Measurements from ENCODE around the gene XG.
"Not testable (repeated sequence)": the region's sequence is repeated elsewhere in the genome, so short reads cannot be mapped to it uniquely, and the experiment has no call there.

XG gene

GRCh38 chrX:2751874-2752300 lies at the start of gene XG:
XG (plus strand) TSS chrX:2752040; CDS start chrX:2752275, 235 bp downstream.
- in situ Hi-C loops (cut with HindIII; ENCODE audit: low pct_unique_long_range_greater_than_20kb, low sequenced_read_pairs): not testable (repeated sequence)
- DNase-seq (ENCODE audit: low read depth in 1 of 2, low spot score in 1 of 2): peak; percentile 25 to 91

GRCh38 chrX:2703991-2704369 lies 47.9 kb upstream of the XG start:
- TF ChIP-seq JUND (IDR thresholded peaks at IDR 0.05; ENCODE audit: low read depth): no peak
- no peak for DNase-seq (ENCODE audit: low read depth in 1 of 2, low spot score in 1 of 2)
- in situ Hi-C loops (cut with HindIII; ENCODE audit: low pct_unique_long_range_greater_than_20kb, low sequenced_read_pairs): no loop called here

- in situ Hi-C loops (cut with HindIII; ENCODE audit: low pct_unique_long_range_greater_than_20kb, low sequenced_read_pairs): no loop called here
- TF ChIP-seq JUND (IDR thresholded peaks at IDR 0.05; ENCODE audit: low read depth): no peak
- DNase-seq (ENCODE audit: low read depth in 1 of 2, low spot score in 1 of 2): no peak
These were observed 46.6 kb upstream of the XG start for GRCh38 chrX:2705046-2705832.

GRCh38 chrX:2707334-2707760 lies 44.5 kb upstream of the XG start:
- TF ChIP-seq JUND (IDR thresholded peaks at IDR 0.05; ENCODE audit: low read depth): no peak
- DNase-seq (ENCODE audit: low read depth in 1 of 2, low spot score in 1 of 2): peak in 1 of 2 experiments; percentile 47
- in situ Hi-C loops (cut with HindIII; ENCODE audit: low pct_unique_long_range_greater_than_20kb, low sequenced_read_pairs): no loop called here

GRCh38 chrX:2708021-2708420 lies 43.8 kb upstream of the XG start:
- in situ Hi-C loops (cut with HindIII; ENCODE audit: low pct_unique_long_range_greater_than_20kb, low sequenced_read_pairs): no loop called here
- TF ChIP-seq JUND (IDR thresholded peaks at IDR 0.05; ENCODE audit: low read depth): no peak
- no peak for DNase-seq (ENCODE audit: low read depth in 1 of 2, low spot score in 1 of 2)

- no peak for DNase-seq (ENCODE audit: low read depth in 1 of 2, low spot score in 1 of 2)
- in situ Hi-C loops (cut with HindIII; ENCODE audit: low pct_unique_long_range_greater_than_20kb, low sequenced_read_pairs): no loop called here
- TF ChIP-seq JUND (IDR thresholded peaks at IDR 0.05; ENCODE audit: low read depth): no peak
These were observed 43.1 kb upstream of the XG start for GRCh38 chrX:2708592-2709188.

- in situ Hi-C loops (cut with HindIII; ENCODE audit: low pct_unique_long_range_greater_than_20kb, low sequenced_read_pairs): no loop called here
- no peak for DNase-seq (ENCODE audit: low read depth in 1 of 2, low spot score in 1 of 2)
- TF ChIP-seq JUND (IDR thresholded peaks at IDR 0.05; ENCODE audit: low read depth): no peak
These were observed 42.3 kb upstream of the XG start for GRCh38 chrX:2709556-2709955.

GRCh38 chrX:2710041-2710840 lies 41.6 kb upstream of the XG start:
- in situ Hi-C loops (cut with HindIII; ENCODE audit: low pct_unique_long_range_greater_than_20kb, low sequenced_read_pairs): no loop called here
- no peak for DNase-seq (ENCODE audit: low read depth in 1 of 2, low spot score in 1 of 2)
- no peak for TF ChIP-seq JUND (IDR thresholded peaks at IDR 0.05; ENCODE audit: low read depth)

- in situ Hi-C loops (cut with HindIII; ENCODE audit: low pct_unique_long_range_greater_than_20kb, low sequenced_read_pairs): no loop called here
- TF ChIP-seq JUND (IDR thresholded peaks at IDR 0.05; ENCODE audit: low read depth): no peak
- DNase-seq (ENCODE audit: low read depth in 1 of 2, low spot score in 1 of 2): no peak
These were observed 40.4 kb upstream of the XG start for GRCh38 chrX:2711441-2711840.

- TF ChIP-seq JUND (IDR thresholded peaks at IDR 0.05; ENCODE audit: low read depth): no peak
- in situ Hi-C loops (cut with HindIII; ENCODE audit: low pct_unique_long_range_greater_than_20kb, low sequenced_read_pairs): no loop called here
- no peak for DNase-seq (ENCODE audit: low read depth in 1 of 2, low spot score in 1 of 2)
These were observed 39.4 kb upstream of the XG start for GRCh38 chrX:2712428-2712827.

- in situ Hi-C loops (cut with HindIII; ENCODE audit: low pct_unique_long_range_greater_than_20kb, low sequenced_read_pairs): no loop called here
- no peak for DNase-seq (ENCODE audit: low read depth in 1 of 2, low spot score in 1 of 2)
- no peak for TF ChIP-seq JUND (IDR thresholded peaks at IDR 0.05; ENCODE audit: low read depth)
These were observed 38.7 kb upstream of the XG start for GRCh38 chrX:2712890-2713840.

- in situ Hi-C loops (cut with HindIII; ENCODE audit: low pct_unique_long_range_greater_than_20kb, low sequenced_read_pairs): no loop called here
- TF ChIP-seq JUND (IDR thresholded peaks at IDR 0.05; ENCODE audit: low read depth): no peak
- no peak for DNase-seq (ENCODE audit: low read depth in 1 of 2, low spot score in 1 of 2)
These were observed 37.3 kb upstream of the XG start for GRCh38 chrX:2714551-2714950.
